ENCODE results near the gene ACSM4. TPM values are rescaled to one million over a fixed set of nuclear protein-coding genes. Genes with fewer than 3 reads are reported as not detected.

ACSM4 gene
- polyA plus RNA-seq, 2 of the 4 experiments (the other 2 are of a cell fraction) = not detected

DNA sequence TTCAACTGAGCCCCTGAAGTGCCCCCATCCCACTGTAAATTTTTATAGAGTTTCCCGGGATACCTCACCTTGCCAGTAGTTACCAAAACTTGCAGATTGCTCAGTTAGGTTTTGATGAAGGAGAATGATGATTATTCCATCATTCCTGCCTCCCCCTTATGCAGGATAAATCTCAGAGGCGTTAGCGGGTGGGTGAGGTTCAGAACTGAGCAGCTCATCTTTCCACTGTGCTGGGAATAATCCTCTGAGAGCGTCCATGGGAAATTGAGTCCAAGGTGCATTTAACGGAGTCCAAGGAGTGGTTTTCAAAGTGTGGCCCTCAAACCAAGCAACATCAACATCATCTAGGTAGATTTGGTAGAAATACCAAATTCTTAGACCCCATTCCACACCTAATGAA, 18.7 kb downstream of the ACSM4 start (continued):
- TF ChIP-seq RAD21 (conservative IDR thresholded peaks at IDR 0.05 in 1 of 2, IDR thresholded peaks at IDR 0.05 in 1 of 2) (no peak), TP53 (CRISPR knock-in tag; IDR thresholded peaks at IDR 0.05) (no peak), JUNB (IDR thresholded peaks at IDR 0.05) (no peak), ELK1 (IDR thresholded peaks at IDR 0.05; ENCODE audit: low read depth, low read length) (no peak)

- TF ChIP-seq NPAS2 (CRISPR knock-in tag; IDR thresholded peaks at IDR 0.05; ENCODE audit: borderline replicate concordance) = no peak
- TF ChIP-seq MAX (IDR thresholded peaks at IDR 0.05) = no peak
- no peak for TF ChIP-seq ELK1 (IDR thresholded peaks at IDR 0.05; ENCODE audit: low read depth, low read length)
- no peak for TF ChIP-seq BCL3 (IDR thresholded peaks at IDR 0.05)
- TF ChIP-seq ZC3H11A (IDR thresholded peaks at IDR 0.05) = no peak
- no peak for TF ChIP-seq HOXB5 (CRISPR knock-in tag; IDR thresholded peaks at IDR 0.05)
- no peak for TF ChIP-seq ZSCAN20 (CRISPR knock-in tag; IDR thresholded peaks at IDR 0.05)
- TF ChIP-seq TFCP2L1 (CRISPR knock-in tag; IDR thresholded peaks at IDR 0.05) = no peak
- TF ChIP-seq, protein P1, sequence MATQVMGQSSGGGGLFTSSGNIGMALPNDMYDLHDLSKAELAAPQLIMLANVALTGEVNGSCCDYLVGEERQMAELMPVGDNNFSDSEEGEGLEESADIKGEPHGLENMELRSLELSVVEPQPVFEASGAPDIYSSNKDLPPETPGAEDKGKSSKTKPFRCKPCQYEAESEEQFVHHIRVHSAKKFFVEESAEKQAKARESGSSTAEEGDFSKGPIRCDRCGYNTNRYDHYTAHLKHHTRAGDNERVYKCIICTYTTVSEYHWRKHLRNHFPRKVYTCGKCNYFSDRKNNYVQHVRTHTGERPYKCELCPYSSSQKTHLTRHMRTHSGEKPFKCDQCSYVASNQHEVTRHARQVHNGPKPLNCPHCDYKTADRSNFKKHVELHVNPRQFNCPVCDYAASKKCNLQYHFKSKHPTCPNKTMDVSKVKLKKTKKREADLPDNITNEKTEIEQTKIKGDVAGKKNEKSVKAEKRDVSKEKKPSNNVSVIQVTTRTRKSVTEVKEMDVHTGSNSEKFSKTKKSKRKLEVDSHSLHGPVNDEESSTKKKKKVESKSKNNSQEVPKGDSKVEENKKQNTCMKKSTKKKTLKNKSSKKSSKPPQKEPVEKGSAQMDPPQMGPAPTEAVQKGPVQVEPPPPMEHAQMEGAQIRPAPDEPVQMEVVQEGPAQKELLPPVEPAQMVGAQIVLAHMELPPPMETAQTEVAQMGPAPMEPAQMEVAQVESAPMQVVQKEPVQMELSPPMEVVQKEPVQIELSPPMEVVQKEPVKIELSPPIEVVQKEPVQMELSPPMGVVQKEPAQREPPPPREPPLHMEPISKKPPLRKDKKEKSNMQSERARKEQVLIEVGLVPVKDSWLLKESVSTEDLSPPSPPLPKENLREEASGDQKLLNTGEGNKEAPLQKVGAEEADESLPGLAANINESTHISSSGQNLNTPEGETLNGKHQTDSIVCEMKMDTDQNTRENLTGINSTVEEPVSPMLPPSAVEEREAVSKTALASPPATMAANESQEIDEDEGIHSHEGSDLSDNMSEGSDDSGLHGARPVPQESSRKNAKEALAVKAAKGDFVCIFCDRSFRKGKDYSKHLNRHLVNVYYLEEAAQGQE (IDR thresholded peaks at IDR 0.05) = no peak
- TF ChIP-seq EP300 (IDR thresholded peaks at IDR 0.05) = no peak
- no peak for TF ChIP-seq ESRRA (IDR thresholded peaks at IDR 0.05; ENCODE audit: borderline replicate concordance, low read length)
- TF ChIP-seq EHMT2 (IDR thresholded peaks at IDR 0.05; ENCODE audit: low read depth) = no peak
- TF ChIP-seq RAD21 (conservative IDR thresholded peaks at IDR 0.05 in 1 of 2, IDR thresholded peaks at IDR 0.05 in 1 of 2) = no peak
- TF ChIP-seq, protein P2, sequence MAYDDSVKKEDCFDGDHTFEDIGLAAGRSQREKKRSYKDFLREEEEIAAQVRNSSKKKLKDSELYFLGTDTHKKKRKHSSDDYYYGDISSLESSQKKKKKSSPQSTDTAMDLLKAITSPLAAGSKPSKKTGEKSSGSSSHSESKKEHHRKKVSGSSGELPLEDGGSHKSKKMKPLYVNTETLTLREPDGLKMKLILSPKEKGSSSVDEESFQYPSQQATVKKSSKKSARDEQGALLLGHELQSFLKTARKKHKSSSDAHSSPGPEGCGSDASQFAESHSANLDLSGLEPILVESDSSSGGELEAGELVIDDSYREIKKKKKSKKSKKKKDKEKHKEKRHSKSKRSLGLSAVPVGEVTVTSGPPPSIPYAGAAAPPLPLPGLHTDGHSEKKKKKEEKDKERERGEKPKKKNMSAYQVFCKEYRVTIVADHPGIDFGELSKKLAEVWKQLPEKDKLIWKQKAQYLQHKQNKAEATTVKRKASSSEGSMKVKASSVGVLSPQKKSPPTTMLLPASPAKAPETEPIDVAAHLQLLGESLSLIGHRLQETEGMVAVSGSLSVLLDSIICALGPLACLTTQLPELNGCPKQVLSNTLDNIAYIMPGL (CRISPR knock-in tag; IDR thresholded peaks at IDR 0.05; ENCODE audit: borderline replicate concordance) = no peak
- no peak for TF ChIP-seq USF2 (IDR thresholded peaks at IDR 0.05)
- no peak for TF ChIP-seq ZFP36 (IDR thresholded peaks at IDR 0.05; ENCODE audit: borderline replicate concordance, partially characterized antibody)
- TF ChIP-seq CHD2 (IDR thresholded peaks at IDR 0.05; ENCODE audit: low read length, partially characterized antibody) = no peak
- TF ChIP-seq HOXA7 (CRISPR knock-in tag; IDR thresholded peaks at IDR 0.05) = no peak
- no peak for TF ChIP-seq HDAC2 (IDR thresholded peaks at IDR 0.05)
- no peak overlapping the region for H3K27ac ChIP-seq
- no peak for FAIRE-seq
- no peak overlapping the region for H3K4me3 ChIP-seq
- DNase-seq (ENCODE audit: low read depth in 1 of 2, low spot score in 1 of 2) = no peak
- WGBS (ENCODE audit: missing lambda C conversion rate) = 37% methylated on average over 5 of the region's 5 CpGs
- CTCF ChIA-PET = no interaction called here
- H3K4me1 ChIP-seq = no peaks in the 10 kb centered on the region
- H3K4me2 ChIP-seq = no peak overlapping the region
- no peaks in the 10 kb centered on the region for H3K9me3 ChIP-seq
- ATAC-seq = no peak
- POLR2A ChIA-PET = no interaction called here
Measured at GRCh38 chr12:7324176-7324575, 20.3 kb downstream of the ACSM4 start.

Data from A549 (cell line).